Inflammatory macrophage (primary cell): ENCODE results near the gene KRT15.

Experiments used
- DNase-seq, 2 donors: peaks; one replicate each; pipeline ENCODE4 v3.0.0-alpha.2; 2020 to 2022

The KRT15 gene

GRCh38 chr17:41504246-41504977, 14.3 kb downstream of the KRT15 start:
- DNase-seq: no peak

DNA sequence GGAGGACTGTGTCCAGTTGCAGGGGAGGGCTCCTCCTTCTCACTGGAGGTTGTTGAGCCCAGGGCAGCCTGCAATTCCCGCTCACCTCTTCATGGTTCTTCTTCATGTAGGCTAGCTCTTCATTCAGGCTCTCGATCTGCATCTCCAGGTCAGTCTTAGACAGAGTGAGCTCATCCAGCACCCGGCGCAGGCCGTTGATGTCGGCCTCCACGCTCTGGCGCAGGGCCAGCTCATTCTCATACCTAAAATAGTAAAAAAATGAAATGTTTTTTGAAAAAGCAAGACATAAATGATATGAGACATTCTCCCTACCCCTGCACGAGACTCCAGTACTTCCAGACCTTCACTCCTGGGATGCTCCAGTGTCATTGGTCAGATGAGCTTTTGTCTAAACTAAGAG, 15.5 kb downstream of the KRT15 start:
- no peak for DNase-seq

- peak; percentile 28 to 53 for DNase-seq
These were observed 18.4 kb downstream of the KRT15 start for GRCh38 chr17:41500131-41500911.

DNA sequence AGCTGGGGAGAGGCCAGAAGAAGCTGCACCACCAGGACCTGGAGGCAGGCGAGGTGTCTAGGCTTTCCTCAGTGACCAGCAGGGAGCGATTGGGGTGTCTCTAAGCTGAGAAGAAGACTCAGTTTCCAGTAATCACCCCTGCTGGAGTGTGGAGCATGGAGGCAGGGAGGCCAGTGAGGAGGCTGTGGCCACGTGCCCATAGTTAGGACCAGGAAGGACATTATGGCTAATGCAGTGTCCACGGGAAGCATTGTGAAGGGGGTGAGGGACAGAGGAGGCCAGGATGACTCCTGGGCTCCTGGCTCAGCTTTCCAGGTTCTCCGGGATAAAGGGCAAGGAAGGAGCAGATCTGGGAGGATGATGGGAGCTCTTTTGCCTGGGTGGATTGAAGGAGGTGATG, 19.0 kb downstream of the KRT15 start:
- DNase-seq: no peak

GRCh38 chr17:41498276-41498675, 20.4 kb downstream of the KRT15 start:
- DNase-seq: peak; percentile 82 to 86

GRCh38 chr17:41496803-41497484, 21.7 kb downstream of the KRT15 start:
- DNase-seq: peak; percentile 89 to 91

- no peak for DNase-seq
These were observed 24.2 kb downstream of the KRT15 start for GRCh38 chr17:41494524-41494923.

- DNase-seq: peak in 1 of 2 donors; percentile 13
These were observed 25.9 kb downstream of the KRT15 start for GRCh38 chr17:41492771-41493170.

DNA sequence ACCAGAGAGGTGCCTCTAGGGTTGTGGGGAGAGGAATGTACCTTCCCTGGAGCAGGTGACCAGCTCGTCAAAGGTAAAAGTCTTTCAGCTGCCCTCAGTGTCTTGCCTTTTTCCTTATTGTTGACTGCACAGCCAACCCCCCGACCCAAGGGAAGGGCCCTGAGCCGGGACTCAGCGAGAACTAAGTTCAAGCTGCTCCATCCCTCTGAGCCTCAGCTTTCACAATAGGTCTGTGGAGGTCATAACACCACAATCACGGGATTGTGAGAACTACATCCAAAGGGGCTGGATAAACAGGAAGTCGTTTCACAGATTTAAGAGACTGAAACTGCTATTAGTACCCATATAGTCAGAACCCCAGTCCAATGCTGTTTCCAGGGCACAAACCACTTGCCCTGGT, 26.3 kb downstream of the KRT15 start:
- peak; percentile 85 to 90 for DNase-seq

DNA sequence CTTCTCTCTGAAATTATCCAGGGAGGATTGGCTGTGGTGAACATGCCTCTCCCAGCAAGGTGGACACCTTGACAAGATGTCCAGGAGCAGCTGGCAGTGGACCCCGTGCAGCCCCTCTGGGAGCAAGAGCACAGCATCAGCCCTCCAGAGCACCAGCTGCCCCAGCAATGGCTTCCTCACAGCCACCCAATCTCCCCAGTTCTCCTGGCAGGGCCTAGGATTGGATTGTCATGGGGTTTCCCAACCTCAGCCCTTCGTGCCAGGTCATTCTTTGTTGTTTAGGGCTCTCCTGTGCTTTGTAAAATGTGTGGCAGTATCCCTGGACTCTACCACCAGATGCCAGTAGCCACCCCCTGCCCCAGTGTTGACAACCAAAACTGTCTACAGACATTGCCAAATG, 27.2 kb downstream of the KRT15 start:
- no peak for DNase-seq

DNA sequence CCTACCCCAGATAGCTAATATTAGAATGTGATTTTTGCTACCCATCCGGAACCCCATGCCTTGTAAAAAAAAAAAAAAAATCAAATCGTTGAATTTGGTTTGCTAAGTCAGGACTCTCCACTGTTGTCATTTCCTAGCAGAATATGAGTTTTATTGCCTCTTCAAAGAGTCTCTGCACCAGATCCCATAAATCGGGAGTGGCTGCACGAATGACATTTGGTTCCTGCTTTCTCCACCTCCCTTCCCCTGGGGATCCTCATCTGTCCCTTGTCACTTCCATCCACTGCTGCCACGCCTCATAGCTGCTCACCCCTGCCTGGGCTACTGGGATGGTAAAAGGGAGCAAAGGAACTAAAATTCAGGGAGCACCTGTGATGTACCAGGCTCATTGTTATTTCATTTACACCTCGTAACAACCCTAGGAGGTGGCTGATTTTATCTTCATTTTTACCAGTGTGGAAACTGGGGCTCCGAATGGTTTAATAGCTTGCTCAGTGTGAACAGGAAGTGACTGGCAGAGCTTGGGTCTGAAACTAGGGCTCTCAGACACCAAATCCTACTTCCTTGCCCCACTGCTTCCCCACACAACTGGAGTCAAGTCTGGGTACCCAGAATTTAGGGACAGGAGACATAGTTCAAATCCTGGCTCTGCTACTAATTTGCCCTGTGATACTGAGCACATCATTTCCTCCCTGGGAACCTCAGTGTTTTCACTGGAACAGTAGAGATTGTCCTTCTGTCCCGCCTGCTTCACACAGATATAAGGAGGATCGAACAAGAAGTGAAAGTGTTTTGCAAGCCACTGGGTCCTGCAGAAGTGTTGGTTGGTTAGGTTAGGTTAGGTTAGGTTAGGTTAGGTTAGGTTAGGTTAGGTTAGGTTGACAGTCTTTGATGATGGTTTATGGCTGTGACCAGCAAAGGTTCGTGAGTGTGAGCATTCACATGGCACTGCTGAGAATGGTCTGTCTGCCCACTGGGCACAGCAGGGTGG, 28.4 kb downstream of the KRT15 start:
- peak; percentile 38 to 42 for DNase-seq

GRCh38 chr17:41489531-41489930, 29.2 kb downstream of the KRT15 start, which contains the start of gene KRT36:
Gene KRT36, minus strand, starts transcription at chr17:41489910. Its CDS starts 46 bp downstream, at chr17:41489864.
- no peak for DNase-seq

DNA sequence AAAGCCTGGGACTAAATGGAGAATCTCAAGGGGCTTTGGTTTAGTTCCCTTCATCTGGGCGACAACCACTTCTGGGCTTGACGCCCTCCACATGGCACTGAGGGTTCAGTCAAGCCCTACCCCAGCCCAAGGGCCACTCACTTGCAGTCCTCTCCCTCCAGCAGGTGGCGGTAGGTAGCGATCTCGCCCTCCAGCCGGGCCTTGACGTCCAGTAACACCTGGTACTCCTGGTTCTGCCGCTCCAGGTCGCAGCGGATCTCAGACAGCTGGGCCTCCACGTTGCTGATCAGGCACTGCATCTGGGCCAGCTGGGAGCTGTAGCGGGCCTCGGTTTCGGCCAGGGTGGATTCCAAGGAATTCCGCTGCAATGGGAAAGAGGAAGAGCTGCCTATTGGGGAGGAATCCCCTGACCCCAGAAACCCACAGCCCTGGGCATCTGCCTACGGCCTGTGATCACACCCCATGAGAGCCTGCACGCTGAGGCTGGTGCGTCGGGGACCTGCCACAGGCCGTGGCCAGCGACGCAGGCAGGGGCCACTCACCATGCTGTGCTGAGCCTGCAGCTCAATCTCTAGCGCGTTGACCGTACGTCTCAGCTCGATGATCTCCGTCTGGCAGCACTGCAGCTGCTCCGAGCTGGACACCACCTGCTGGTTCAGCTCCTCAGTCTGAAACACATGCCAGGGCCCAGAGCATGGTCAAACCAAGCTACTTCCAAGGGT, 31.7 kb downstream of the KRT15 start:
- DNase-seq: peak; percentile 43 to 45

DNA sequence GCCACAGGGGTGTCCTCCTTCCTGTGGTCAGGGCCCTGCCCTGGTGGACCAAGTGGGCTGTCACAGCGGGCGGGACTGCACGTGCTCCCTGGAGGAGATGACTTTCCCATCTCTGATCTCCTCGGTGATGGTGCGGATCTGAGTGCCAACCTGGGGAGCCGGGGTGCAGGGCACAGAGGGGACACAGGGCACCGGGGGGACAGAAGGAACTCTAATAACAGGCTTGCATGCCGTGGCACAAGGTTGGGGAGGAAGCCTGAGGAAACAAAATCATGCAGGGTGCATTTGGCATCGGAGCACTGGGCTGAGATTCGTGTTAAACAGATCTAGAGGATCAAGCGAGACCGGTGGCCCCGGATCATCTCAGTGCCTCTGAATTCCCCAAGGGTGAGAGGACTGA, 32.4 kb downstream of the KRT15 start:
- no peak for DNase-seq

GRCh38 chr17:41484920-41485904, 33.5 kb downstream of the KRT15 start:
- DNase-seq: no peak

- no peak for DNase-seq
These were observed 34.5 kb downstream of the KRT15 start for GRCh38 chr17:41483991-41484826.

DNA sequence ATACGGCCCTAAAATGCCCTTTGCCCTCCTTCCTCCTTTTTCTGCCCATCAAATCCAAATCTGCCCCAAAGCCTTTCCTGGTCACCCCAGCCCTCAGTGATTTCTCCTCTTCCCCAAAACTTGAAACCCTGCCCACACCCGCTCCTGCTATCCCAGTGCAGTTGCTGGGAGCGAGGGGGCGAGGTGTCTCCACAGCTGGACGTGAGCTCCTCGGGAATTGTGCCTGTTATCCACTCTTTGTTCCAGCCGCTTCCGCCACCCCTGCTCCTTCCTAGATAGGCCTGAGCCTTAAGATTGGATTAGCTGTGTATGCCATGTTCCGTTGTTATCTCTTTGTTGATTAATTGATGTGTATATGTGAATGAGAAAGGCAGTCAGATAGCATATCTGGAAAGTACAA, 35.2 kb downstream of the KRT15 start:
- DNase-seq: no peak

DNA sequence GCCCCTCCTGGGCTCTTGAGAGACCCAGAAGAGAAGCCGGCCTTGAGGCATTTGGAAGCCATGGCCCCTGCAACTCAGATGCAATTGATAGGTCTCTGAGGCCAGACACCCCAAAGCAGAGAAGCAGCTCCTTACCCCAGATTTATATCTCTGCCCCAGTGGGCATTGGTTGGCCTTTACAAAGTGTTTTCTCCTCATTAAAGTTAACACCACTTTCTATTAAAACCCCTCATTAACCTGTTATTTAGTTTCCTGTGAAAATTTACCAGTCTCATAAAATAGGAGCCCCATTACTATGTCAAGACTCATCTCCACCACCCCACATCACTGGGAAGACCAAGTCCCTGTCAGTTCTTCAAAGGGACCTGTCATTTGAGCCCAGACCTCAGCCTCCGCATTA, 37.7 kb downstream of the KRT15 start, which contains the start of gene KRT35:
KRT35 (minus strand) TSS at position 116 of the 400 bp plus-strand sequence; CDS start at position 62, 54 bp downstream.
- DNase-seq: no peak

DNA sequence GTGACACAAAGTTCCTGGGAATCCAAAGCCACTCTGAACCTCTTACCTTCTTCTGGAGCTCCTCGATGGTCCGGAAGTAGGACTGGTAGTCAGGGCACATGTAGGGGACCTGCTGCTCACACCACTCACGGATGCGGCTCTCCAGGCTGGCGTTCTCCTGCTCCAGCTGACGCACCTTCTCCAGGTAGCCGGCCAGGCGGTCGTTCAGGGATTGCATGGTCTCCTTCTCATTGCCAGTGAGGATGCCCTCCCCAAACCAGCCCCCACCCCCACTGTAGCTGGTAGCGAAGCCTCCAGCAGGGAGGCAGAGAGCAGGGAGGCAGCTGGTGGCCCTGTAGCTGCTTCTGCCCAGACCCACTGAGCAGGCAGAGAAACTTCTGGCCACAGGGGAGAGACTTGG, 38.1 kb downstream of the KRT15 start:
- no peak for DNase-seq
